PC-3 (cell line): Measurements from ENCODE around the gene MRPL9. TPM values are rescaled to one million over a fixed set of nuclear protein-coding genes. Genes with fewer than 3 reads are reported as not detected.

Source experiments
- ATAC-seq: fragments of 200-7000 bp; cut with Tn5 transposase; 2 replicates; pipeline ENCODE4 v1.9.1; 2020; ENCODE audit warnings: mild to moderate bottlenecking, moderate library complexity
- BruUV-seq: library from RNA; stranded (reverse); fragments of 400-500 nt; replicated peaks from 2 replicates; lab custom pipeline; 2021; lab: Mats Ljungman, UMichigan
- CTCF ChIA-PET: fragments of 300-600 bp; sonication (Branson Sonifier 250); formaldehyde crosslinking; loops from one replicate; lab custom pipeline; 2022; ENCODE audit warnings: antibody characterized with exemption; lab: Charles Lee
- POLR2A ChIA-PET: fragments of 300-600 bp; sonication (Branson Sonifier 250); formaldehyde crosslinking; loops from one replicate; lab custom pipeline; 2022; ENCODE audit warnings: antibody characterized with exemption; ENCODE audit not compliant: unreplicated experiment; lab: Charles Lee
- DNase-seq: peaks from one replicate; pipeline ENCODE4 v3.0.0-alpha.2; 2015
- H2AFZ ChIP-seq: fragments of 300-600 bp; sonication (generic); 2 replicates; pipeline ENCODE4 v1.6.0; 2016; ENCODE audit warnings: antibody characterized with exemption, low read length
- H3F3A ChIP-seq: fragments of 300-600 bp; sonication (generic); one replicate; pipeline ENCODE4 v1.6.0; 2017; ENCODE audit warnings: antibody characterized with exemption, low read length, control low read depth, mild to moderate bottlenecking; ENCODE audit not compliant: unreplicated experiment
- H3K27ac ChIP-seq: fragments of 300-600 bp; sonication (generic); 2 replicates; pipeline ENCODE4 v1.5.1; 2016; ENCODE audit warnings: mild to moderate bottlenecking, low read length
- H3K27me3 ChIP-seq: fragments of 300-600 bp; sonication (generic); 2 replicates; pipeline ENCODE4 v1.6.1; 2016; ENCODE audit warnings: low read length, mixed read lengths
- H3K36me3 ChIP-seq: fragments of 300-600 bp; sonication (generic); 2 replicates; pipeline ENCODE4 v1.6.1; 2016; ENCODE audit warnings: low read depth, mixed run types, low read length, mixed read lengths
- H3K4me1 ChIP-seq: fragments of 300-600 bp; sonication (generic); 2 replicates; pipeline ENCODE4 v1.5.1; 2016; ENCODE audit warnings: low read length; ENCODE audit not compliant: insufficient read depth
- H3K4me2 ChIP-seq: fragments of 300-600 bp; sonication (generic); 2 replicates; pipeline ENCODE4 v1.6.0; 2016; ENCODE audit warnings: low read length
- H3K4me3 ChIP-seq: fragments of 300-600 bp; sonication (generic); 2 replicates; pipeline ENCODE4 v1.5.1; 2016; ENCODE audit warnings: mild to moderate bottlenecking, low read length, mixed read lengths
- H3K79me2 ChIP-seq: fragments of 300-600 bp; sonication (generic); 2 replicates; pipeline ENCODE4 v1.6.1; 2017; ENCODE audit warnings: low read length, mixed read lengths
- H3K9ac ChIP-seq: fragments of 300-600 bp; sonication (generic); 2 replicates; pipeline ENCODE4 v1.6.0; 2016; ENCODE audit warnings: mild to moderate bottlenecking, low read length
- H3K9me2 ChIP-seq: fragments of 300-600 bp; sonication (generic); replicated peaks from 2 replicates; pipeline ENCODE4 v1.6.1; 2016; ENCODE audit warnings: mixed run types, low read length, mixed read lengths
- H3K9me3 ChIP-seq: fragments of 300-600 bp; sonication (generic); 2 replicates; pipeline ENCODE4 v1.6.1; 2016; ENCODE audit warnings: low read length, mixed read lengths
- H4K20me1 ChIP-seq: fragments of 300-600 bp; sonication (generic); 2 replicates; pipeline ENCODE4 v1.6.1; 2016; ENCODE audit warnings: low read length, mixed read lengths
- EZH2 ChIP-seq: fragments of 300-600 bp; sonication (generic); IDR thresholded peaks from one replicate; pipeline ENCODE4 v1.6.1; 2017; ENCODE audit warnings: antibody characterized with exemption, mild to moderate bottlenecking, low read length; ENCODE audit not compliant: unreplicated experiment
- EZH2phosphoT487 ChIP-seq: fragments of 300-600 bp; sonication (generic); IDR thresholded peaks from 2 replicates; pipeline ENCODE4 v1.6.1; 2018; ENCODE audit warnings: mild to moderate bottlenecking, antibody characterized with exemption, low read length, borderline replicate concordance
- intact Hi-C: fragments of 100-400 bp; cut with micrococcal nuclease; formaldehyde crosslinking; loops from 2 replicates; pipeline ENCODE4 v1.9.0; 2023
- total RNA-seq: library from RNA; depleted of rRNA; stranded (reverse); fragments of >200 nt; gene quantifications from 2 replicates; pipeline ENCODE4 v1.2.3, GENCODE V29; 2014
- TF ChIP-seq, protein P1 (sequence below): fragments of 300-600 bp; sonication (generic); conservative IDR thresholded peaks from 2 replicates; pipeline ENCODE4 v1.5.1; 2017; ENCODE audit warnings: antibody characterized with exemption, low read depth, mild to moderate bottlenecking, low read length

MRPL9 gene
- total RNA-seq, 1 experiment from 2014 or later = 229 TPM

GRCh38 chr1:151807131-151807530 lies 43.8 kb upstream of the MRPL9 start:
- H3F3A ChIP-seq = no peaks in the 10 kb centered on the region
- H3K27me3 ChIP-seq = peaks cover 19% of the 10 kb centered on the region
- H4K20me1 ChIP-seq = no peaks in the 10 kb centered on the region
- no peaks in the 10 kb centered on the region for H3K4me1 ChIP-seq
- no peaks in the 10 kb centered on the region for H3K36me3 ChIP-seq
- H3K27ac ChIP-seq = no peak overlapping the region
- no peak overlapping the region for H3K4me3 ChIP-seq
- ATAC-seq (no peak), DNase-seq (no peak)
- no peak overlapping the region for H3K4me2 ChIP-seq
- no peak overlapping the region for H2AFZ ChIP-seq
- CTCF ChIA-PET = no interaction called here
- BruUV-seq = no TSS peak
- no peak overlapping the region for H3K9ac ChIP-seq
- POLR2A ChIA-PET = no interaction called here
- no peaks in the 10 kb centered on the region for H3K9me2 ChIP-seq
- H3K79me2 ChIP-seq = no peaks in the 10 kb centered on the region
- H3K9me3 ChIP-seq = no peaks in the 10 kb centered on the region
- no peak for TF ChIP-seq EZH2phosphoT487
- no peak for TF ChIP-seq EZH2
- TF ChIP-seq, protein P1, sequence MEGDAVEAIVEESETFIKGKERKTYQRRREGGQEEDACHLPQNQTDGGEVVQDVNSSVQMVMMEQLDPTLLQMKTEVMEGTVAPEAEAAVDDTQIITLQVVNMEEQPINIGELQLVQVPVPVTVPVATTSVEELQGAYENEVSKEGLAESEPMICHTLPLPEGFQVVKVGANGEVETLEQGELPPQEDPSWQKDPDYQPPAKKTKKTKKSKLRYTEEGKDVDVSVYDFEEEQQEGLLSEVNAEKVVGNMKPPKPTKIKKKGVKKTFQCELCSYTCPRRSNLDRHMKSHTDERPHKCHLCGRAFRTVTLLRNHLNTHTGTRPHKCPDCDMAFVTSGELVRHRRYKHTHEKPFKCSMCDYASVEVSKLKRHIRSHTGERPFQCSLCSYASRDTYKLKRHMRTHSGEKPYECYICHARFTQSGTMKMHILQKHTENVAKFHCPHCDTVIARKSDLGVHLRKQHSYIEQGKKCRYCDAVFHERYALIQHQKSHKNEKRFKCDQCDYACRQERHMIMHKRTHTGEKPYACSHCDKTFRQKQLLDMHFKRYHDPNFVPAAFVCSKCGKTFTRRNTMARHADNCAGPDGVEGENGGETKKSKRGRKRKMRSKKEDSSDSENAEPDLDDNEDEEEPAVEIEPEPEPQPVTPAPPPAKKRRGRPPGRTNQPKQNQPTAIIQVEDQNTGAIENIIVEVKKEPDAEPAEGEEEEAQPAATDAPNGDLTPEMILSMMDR = no peak
- intact Hi-C loops = no loop called here

DNA sequence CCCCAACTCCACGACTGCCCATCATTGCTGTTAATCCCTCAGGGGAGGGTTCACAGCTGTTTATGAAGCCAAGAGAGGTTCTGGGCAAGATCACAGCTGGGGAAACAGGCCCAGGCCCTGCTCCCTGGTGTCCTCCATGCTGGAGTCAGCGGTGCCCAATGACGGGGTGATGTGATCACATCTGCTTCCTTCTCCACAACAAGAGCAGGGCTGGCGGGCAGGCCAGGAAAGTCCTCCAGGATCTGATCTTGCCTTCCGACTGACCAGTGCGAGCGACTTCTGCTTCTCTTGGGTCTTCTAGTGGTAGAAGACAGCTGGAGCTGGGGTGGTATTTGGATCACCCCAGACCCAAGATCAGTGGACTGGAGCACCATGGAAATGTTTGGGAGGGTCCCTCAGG lies 42.9 kb upstream of the MRPL9 start:
- Histone ChIP-seq H3K27ac (no peak overlapping the region), H3K4me1 (no peaks in the 10 kb centered on the region), H3K79me2 (no peaks in the 10 kb centered on the region), H2AFZ (no peak overlapping the region), H3K9ac (no peak overlapping the region), H4K20me1 (no peaks in the 10 kb centered on the region), H3K9me3 (no peaks in the 10 kb centered on the region), H3K4me2 (no peak overlapping the region), H3K4me3 (no peak overlapping the region), H3K36me3 (no peaks in the 10 kb centered on the region), H3F3A (no peaks in the 10 kb centered on the region), H3K27me3 (peaks cover 19% of the 10 kb centered on the region), H3K9me2 (no peaks in the 10 kb centered on the region)
- BruUV-seq = no TSS peak
- ChIA-PET CTCF (no interaction called here), POLR2A (no interaction called here)
- TF ChIP-seq EZH2phosphoT487 = no peak
- TF ChIP-seq, protein P1 = no peak
- TF ChIP-seq EZH2 = no peak
- intact Hi-C loops = no loop called here
- no peak for ATAC-seq
- DNase-seq = no peak

DNA sequence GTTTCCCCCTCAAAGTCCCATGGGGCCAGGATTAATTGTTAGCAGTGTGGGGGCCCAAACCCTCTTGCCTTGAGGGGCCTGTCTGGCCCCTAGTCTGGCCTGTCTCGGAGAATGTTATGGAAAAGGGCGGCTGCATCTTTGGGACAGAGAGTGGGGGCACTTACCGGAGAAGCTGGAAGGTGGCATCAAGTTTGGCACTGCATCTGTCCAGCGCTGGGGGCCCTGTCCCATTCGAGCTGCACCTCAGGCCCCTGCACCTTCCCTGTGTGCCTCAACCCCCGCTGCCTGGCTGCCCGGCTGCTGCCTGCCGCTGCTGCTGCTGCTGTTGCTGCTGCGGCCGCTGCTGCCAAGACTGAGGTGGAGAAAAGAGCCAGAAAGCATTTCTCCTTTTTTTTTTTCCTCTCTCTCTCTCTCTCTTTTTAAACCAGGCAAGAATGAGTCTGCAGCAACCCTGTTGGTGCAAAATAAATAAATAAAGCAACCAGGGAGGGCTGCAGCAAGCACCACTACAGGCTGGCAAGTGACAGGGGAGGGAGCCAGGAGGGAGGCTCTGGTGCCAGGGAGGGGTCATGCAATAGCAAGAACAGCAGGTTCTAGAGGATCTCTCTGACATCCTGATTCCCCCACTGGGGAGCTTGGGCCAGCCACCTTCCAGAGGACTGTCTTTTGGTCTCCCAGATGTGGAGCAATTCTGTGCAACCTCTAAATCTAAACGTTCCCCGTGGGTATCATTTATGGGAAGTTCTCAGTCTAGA lies 41.9 kb upstream of the MRPL9 start, which contains the start of gene LINGO4:
Gene LINGO4 (minus strand): TSS at position 354 of the 755 bp plus-strand sequence. CDS start 2,715 bp downstream, outside the sequence.
- no peak within 1 kb of the TSS for H3K4me2 ChIP-seq
- no peak within 1 kb of the TSS for H2AFZ ChIP-seq
- no peak within 1 kb of the TSS for H3K9ac ChIP-seq
- H4K20me1 ChIP-seq = no peaks in the 10 kb centered on the region
- H3K4me1 ChIP-seq = no peaks in the 10 kb centered on the region
- no peaks in the 10 kb centered on the region for H3K79me2 ChIP-seq
- ChIA-PET POLR2A (no interaction called here), CTCF (no interaction called here)
- TF ChIP-seq, protein P1 = no peak
- TF ChIP-seq EZH2phosphoT487 = no peak
- no peak for TF ChIP-seq EZH2
- no peak within 1 kb of the TSS for H3K27ac ChIP-seq
- ATAC-seq (no peak), DNase-seq (no peak)
- no peaks in the 10 kb centered on the region for H3K9me2 ChIP-seq
- BruUV-seq = no TSS peak
- H3K36me3 ChIP-seq = no peaks in the 10 kb centered on the region
- peaks cover 19% of the 10 kb centered on the region for H3K27me3 ChIP-seq
- no peaks in the 10 kb centered on the region for H3F3A ChIP-seq
- no peak within 1 kb of the TSS for H3K4me3 ChIP-seq
- intact Hi-C loops = no loop called here
- H3K9me3 ChIP-seq = no peaks in the 10 kb centered on the region
